Hepatocyte (in vitro differentiated cells): ENCODE results near the gene PKD2L1.

ENCODE experiments used
- CTCF ChIP-seq: fragments of 200-600 bp; sonication (generic); IDR thresholded peaks from 2 replicates; pipeline ENCODE4 v1.5.1; 2016; ENCODE audit warnings: antibody characterized with exemption, mild to moderate bottlenecking; ENCODE audit not compliant: poor library complexity
- EZH2 ChIP-seq: fragments of 200-600 bp; sonication (generic); IDR thresholded peaks from 2 replicates; pipeline ENCODE4 v1.6.1; 2016; ENCODE audit warnings: antibody characterized with exemption, mild to moderate bottlenecking, borderline replicate concordance
- EZH2phosphoT487 ChIP-seq: fragments of 200-600 bp; sonication (generic); IDR thresholded peaks from one replicate; pipeline ENCODE4 v1.6.1; 2018; ENCODE audit warnings: antibody characterized with exemption, mild to moderate bottlenecking, low read depth, moderate library complexity; ENCODE audit not compliant: unreplicated experiment, severe bottlenecking

DNA sequence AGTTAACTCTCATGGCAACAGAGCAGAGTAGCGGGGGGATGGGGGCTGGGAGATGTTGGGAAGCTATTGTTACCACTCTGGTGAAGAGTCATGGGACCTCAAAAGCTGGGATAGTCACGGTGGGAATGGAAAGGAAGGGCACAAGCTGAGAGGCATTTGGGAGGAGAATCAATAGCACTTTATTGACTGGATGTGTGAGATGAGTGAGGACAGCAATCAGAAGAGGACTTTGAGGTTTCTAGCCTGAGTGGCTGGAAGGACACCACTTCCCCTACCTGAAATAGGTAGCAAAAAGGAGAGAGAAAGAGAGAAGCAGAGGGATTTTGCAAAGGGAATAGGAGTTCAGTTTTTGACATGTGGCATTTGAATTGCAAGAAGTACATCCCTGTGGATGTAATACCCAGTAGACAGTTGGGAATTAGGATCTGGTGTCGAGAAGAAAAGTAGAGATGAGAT is 44.2 kb upstream of the PKD2L1 start:
- TF ChIP-seq CTCF (no peak), EZH2phosphoT487 (no peak), EZH2 (no peak)
